HEK293 (cell line): ENCODE data around the gene P2RY2.

ENCODE experiments used
- CTCF ChIA-PET: fragments of 350-600 bp; formaldehyde crosslinking; extraction: SDS; loops from one replicate; lab custom pipeline; 2021; ENCODE audit warnings: antibody characterized with exemption; lab: Yijun Ruan, JAX
- POLR2A ChIA-PET: fragments of 300-600 bp; formaldehyde crosslinking; extraction: SDS; loops from one replicate; lab custom pipeline; 2020; ENCODE audit warnings: antibody characterized with exemption, inconsistent platforms; lab: Yijun Ruan, JAX
- H3K27ac ChIP-seq: fragments of 200-500 bp; sonication (Bioruptor generic); 2 replicates; pipeline ENCODE4 v1.5.1; 2014; ENCODE audit warnings: low read depth, low read length, control low read depth, inconsistent platforms; ENCODE audit errors: extremely low read depth
- H3K36me3 ChIP-seq, 2 experiments: fragments of 200-500 bp in 1 of 2; sonication (Bioruptor generic) in 1 of 2; 1 replicate in 1 of 2; 2 replicates in 1 of 2; pipeline ENCODE4 v1.5.1; 2014 to 2017; ENCODE audit warnings: inconsistent platforms in 2 of 2, low read length in 2 of 2; ENCODE audit not compliant: control insufficient read depth in 2 of 2, insufficient read depth in 1 of 2
- H3K4me1 ChIP-seq: fragments of 200-500 bp; sonication (Bioruptor generic); 2 replicates; pipeline ENCODE4 v1.5.1; 2014; ENCODE audit warnings: mild to moderate bottlenecking, low read length, inconsistent platforms; ENCODE audit not compliant: control insufficient read depth, insufficient read depth
- H3K4me3 ChIP-seq: 2 replicates; pipeline ENCODE4 v1.5.1; 2011; ENCODE audit warnings: low read depth, mild to moderate bottlenecking, control low read depth, low read length, moderate library complexity
- H3K9me3 ChIP-seq: fragments of 200-500 bp; sonication (Bioruptor generic); 2 replicates; pipeline ENCODE4 v1.5.1; 2014; ENCODE audit warnings: low read depth, low read length, inconsistent platforms; ENCODE audit not compliant: control insufficient read depth, insufficient read depth
- AEBP2 ChIP-seq: fragments of 450-650 bp; formaldehyde crosslinking; IDR thresholded peaks from 2 replicates; pipeline ENCODE4 v1.5.1; 2016; ENCODE audit warnings: missing biosample characterization, missing genetic modification characterization, borderline replicate concordance
- EGR2 ChIP-seq: fragments of 450-650 bp; formaldehyde crosslinking; IDR thresholded peaks from 2 replicates; pipeline ENCODE4 v1.5.1; 2016; ENCODE audit warnings: low read depth, missing biosample characterization, missing genetic modification characterization
- PRDM2 ChIP-seq: fragments of 450-650 bp; formaldehyde crosslinking; IDR thresholded peaks from 2 replicates; pipeline ENCODE4 v1.5.1; 2016; ENCODE audit warnings: missing biosample characterization, missing genetic modification characterization, borderline replicate concordance
- PRDM6 ChIP-seq: fragments of 450-650 bp; formaldehyde crosslinking; IDR thresholded peaks from 2 replicates; pipeline ENCODE4 v1.5.1; 2017; ENCODE audit warnings: missing biosample characterization, missing genetic modification characterization
- REST ChIP-seq: fragments of 450-650 bp; formaldehyde crosslinking; IDR thresholded peaks from 2 replicates; pipeline ENCODE4 v1.5.1; 2016; ENCODE audit warnings: missing biosample characterization, missing genetic modification characterization
- TCF7L2 ChIP-seq: IDR thresholded peaks from 2 replicates; pipeline ENCODE4 v1.6.1; 2011; ENCODE audit warnings: low read depth, mild to moderate bottlenecking, inconsistent platforms, low read length, moderate library complexity, borderline replicate concordance
- ZBTB1 ChIP-seq: fragments of 450-650 bp; formaldehyde crosslinking; IDR thresholded peaks from 2 replicates; pipeline ENCODE4 v1.5.1; 2016; ENCODE audit warnings: missing biosample characterization, missing genetic modification characterization
- ZBTB20 ChIP-seq: fragments of 450-650 bp; formaldehyde crosslinking; IDR thresholded peaks from 2 replicates; pipeline ENCODE4 v1.5.1; 2016; ENCODE audit warnings: missing biosample characterization, missing genetic modification characterization
- ZFHX2 ChIP-seq: fragments of 450-650 bp; formaldehyde crosslinking; conservative IDR thresholded peaks from 2 replicates; pipeline ENCODE4 v1.5.1; 2016; ENCODE audit warnings: missing biosample characterization, missing genetic modification characterization
- ZFP3 ChIP-seq: fragments of 450-650 bp; formaldehyde crosslinking; IDR thresholded peaks from 2 replicates; pipeline ENCODE4 v1.5.1; 2016; ENCODE audit warnings: low read depth, missing biosample characterization, missing genetic modification characterization
- ZNF202 ChIP-seq: fragments of 450-650 bp; formaldehyde crosslinking; IDR thresholded peaks from 2 replicates; pipeline ENCODE4 v1.5.1; 2016; ENCODE audit warnings: missing biosample characterization, missing genetic modification characterization, borderline replicate concordance
- ZNF548 ChIP-seq: fragments of 450-650 bp; formaldehyde crosslinking; IDR thresholded peaks from 2 replicates; pipeline ENCODE4 v1.5.1; 2016; ENCODE audit warnings: missing biosample characterization, missing genetic modification characterization
- ZNF658 ChIP-seq: fragments of 450-650 bp; formaldehyde crosslinking; IDR thresholded peaks from 2 replicates; pipeline ENCODE4; 2016; ENCODE audit warnings: missing biosample characterization, missing genetic modification characterization
- ZNF660 ChIP-seq: fragments of 450-650 bp; IDR thresholded peaks from 2 replicates; pipeline ENCODE4 v1.5.1; 2018; ENCODE audit warnings: missing biosample characterization, mild to moderate bottlenecking, missing genetic modification characterization
- ZNF692 ChIP-seq: fragments of 450-650 bp; formaldehyde crosslinking; IDR thresholded peaks from 2 replicates; pipeline ENCODE4 v1.5.1; 2016; ENCODE audit warnings: missing biosample characterization, missing genetic modification characterization

Gene P2RY2

GRCh38 chr11:73221996-73222395 lies 3.9 kb downstream of the P2RY2 start:
- Histone ChIP-seq H3K27ac (no peak overlapping the region), H3K4me1 (no peaks in the 10 kb centered on the region), H3K36me3 (no peaks in the 10 kb centered on the region), H3K9me3 (no peaks in the 10 kb centered on the region), H3K4me3 (no peak overlapping the region)
- ChIA-PET CTCF (no interaction called here), POLR2A (no interaction called here)
- TF ChIP-seq ZBTB20 (tag by site-specific recombination) (no peak), ZFHX2 (tag by site-specific recombination) (no peak), PRDM6 (tag by site-specific recombination) (no peak), REST (no peak), ZFP3 (tag by site-specific recombination) (no peak), ZNF202 (tag by site-specific recombination) (no peak), ZNF548 (tag by site-specific recombination) (no peak), EGR2 (no peak), ZBTB1 (tag by site-specific recombination) (no peak), AEBP2 (tag by site-specific recombination) (no peak), PRDM2 (tag by site-specific recombination) (no peak), ZNF660 (tag by site-specific recombination) (no peak), ZNF658 (tag by site-specific recombination) (no peak), ZNF692 (tag by site-specific recombination) (no peak), TCF7L2 (no peak)
